ENCODE measurements around the gene TPMT. TPM values are rescaled to one million over a fixed set of nuclear protein-coding genes. Genes with fewer than 3 reads are reported as not detected.

TPMT gene
- total and polyA plus RNA-seq, 2 of the 13 experiments (the other 11 are each of a cell fraction or from before 2014, with no cell fraction given) = 11.1 to 22.8 TPM

DNA sequence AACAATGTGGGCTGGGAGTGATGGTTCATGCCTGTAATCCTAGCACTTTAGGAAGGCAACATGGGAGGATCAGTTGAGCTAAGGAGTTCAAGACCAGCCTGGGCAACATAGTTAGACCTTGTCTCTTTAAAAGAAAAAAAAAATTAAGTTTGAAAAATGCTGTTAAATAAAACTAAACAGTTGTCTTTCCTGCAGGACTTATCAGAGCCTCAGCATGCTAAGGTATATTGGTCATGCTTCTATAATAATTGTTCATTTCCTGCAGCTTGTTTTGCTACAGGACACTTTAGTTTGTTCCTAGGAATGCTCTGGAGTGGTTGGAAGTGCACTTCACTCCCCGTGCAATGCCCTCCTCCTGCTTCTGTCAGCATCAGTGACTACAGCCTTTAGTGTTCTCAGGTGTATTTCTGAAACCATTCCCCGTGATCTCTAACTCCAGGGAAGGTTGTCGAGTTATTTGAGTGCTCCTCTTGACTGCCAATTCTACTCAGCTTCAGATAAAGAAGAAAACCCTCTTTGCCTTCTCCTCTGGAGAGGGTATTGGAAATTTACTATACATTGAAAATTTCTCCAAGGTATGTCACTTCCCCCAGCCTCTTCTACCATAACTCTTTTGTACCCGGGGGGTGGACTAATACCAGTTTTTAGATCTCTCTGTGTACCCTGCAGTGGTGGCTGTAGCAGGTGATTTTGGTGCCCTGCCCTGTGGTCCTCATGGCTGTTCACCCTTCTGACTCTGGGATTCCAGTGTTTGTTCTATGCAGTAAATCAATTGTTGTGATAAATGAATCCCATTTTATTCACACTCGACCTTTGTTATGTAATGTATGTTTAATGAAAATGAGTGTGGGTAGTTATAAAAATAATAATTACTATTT is 66.2 kb downstream of the TPMT start:
- POLR2A ChIA-PET = no interaction called here
- no peak overlapping the region for H2AFZ ChIP-seq (ENCODE audit: low read length)
- TF ChIP-seq YY1 (IDR thresholded peaks at IDR 0.05; ENCODE audit: insufficient read depth, insufficient replicate concordance, low read depth, low read length) (no peak), PITX1 (CRISPR knock-in tag; IDR thresholded peaks at IDR 0.05) (no peak), TP53 (CRISPR knock-in tag; conservative IDR thresholded peaks at IDR 0.05) (no peak), ZNF24 (IDR thresholded peaks at IDR 0.05) (no peak), MEIS2 (CRISPR knock-in tag; IDR thresholded peaks at IDR 0.05) (no peak), NFE2L2 (IDR thresholded peaks at IDR 0.05; ENCODE audit: low read length) (no peak), ERF (CRISPR knock-in tag; IDR thresholded peaks at IDR 0.05) (no peak)
- peaks cover 18% of the 10 kb centered on the region; the same call in 1 of the 2 replicates for H3K9me3 ChIP-seq (ENCODE audit: low read length)
- no TSS peak for BruUV-seq (replicated peaks)
- DNase-seq (ENCODE audit: low spot score) = no peak
- no peak for FAIRE-seq
- H3K36me3 ChIP-seq (replicated peaks in 1 of 2; ENCODE audit: control insufficient read depth in 1 of 2, insufficient read depth in 2 of 2, low read length in 2 of 2) = no peaks in the 10 kb centered on the region
- H3K4me2 ChIP-seq (ENCODE audit: low read depth, low read length) = no peak overlapping the region
- H3K4me3 ChIP-seq (replicated peaks in 1 of 3; ENCODE audit: insufficient read depth in 1 of 3, low read depth in 2 of 3, low read length in 3 of 3) = no peak overlapping the region
- no peaks in the 10 kb centered on the region for H3K4me1 ChIP-seq (ENCODE audit: insufficient read depth, low read length)
- no peak for ATAC-seq
- H3K79me2 ChIP-seq (ENCODE audit: insufficient read depth, low read length) = no peaks in the 10 kb centered on the region
- CTCF ChIA-PET (ENCODE audit: low intra/inter-chr PET ratio, low total read pairs) = no interaction called here
- H4K20me1 ChIP-seq (ENCODE audit: insufficient read depth, low read length) = no peaks in the 10 kb centered on the region
- intact Hi-C loops (cut with micrococcal nuclease; ENCODE audit: unreplicated experiment) (no loop called here), in situ Hi-C loops (cut with HindIII; ENCODE audit: extremely low pct_ligation_motif_present, low pct_unique_long_range_greater_than_20kb) (no loop called here)
- no peak overlapping the region for H3K27ac ChIP-seq (ENCODE audit: extremely low read length, insufficient read depth, low read length)
- no peak overlapping the region for H3K9ac ChIP-seq (ENCODE audit: insufficient read depth, low read depth, low read length)
- no peaks in the 10 kb centered on the region for H3K27me3 ChIP-seq (ENCODE audit: control insufficient read depth in 1 of 2, insufficient read depth in 2 of 2, low read length in 2 of 2)
- WGBS (ENCODE audit: low lambda C conversion rate) = 3% methylated on average over 5 of the region's 5 CpGs

DNA sequence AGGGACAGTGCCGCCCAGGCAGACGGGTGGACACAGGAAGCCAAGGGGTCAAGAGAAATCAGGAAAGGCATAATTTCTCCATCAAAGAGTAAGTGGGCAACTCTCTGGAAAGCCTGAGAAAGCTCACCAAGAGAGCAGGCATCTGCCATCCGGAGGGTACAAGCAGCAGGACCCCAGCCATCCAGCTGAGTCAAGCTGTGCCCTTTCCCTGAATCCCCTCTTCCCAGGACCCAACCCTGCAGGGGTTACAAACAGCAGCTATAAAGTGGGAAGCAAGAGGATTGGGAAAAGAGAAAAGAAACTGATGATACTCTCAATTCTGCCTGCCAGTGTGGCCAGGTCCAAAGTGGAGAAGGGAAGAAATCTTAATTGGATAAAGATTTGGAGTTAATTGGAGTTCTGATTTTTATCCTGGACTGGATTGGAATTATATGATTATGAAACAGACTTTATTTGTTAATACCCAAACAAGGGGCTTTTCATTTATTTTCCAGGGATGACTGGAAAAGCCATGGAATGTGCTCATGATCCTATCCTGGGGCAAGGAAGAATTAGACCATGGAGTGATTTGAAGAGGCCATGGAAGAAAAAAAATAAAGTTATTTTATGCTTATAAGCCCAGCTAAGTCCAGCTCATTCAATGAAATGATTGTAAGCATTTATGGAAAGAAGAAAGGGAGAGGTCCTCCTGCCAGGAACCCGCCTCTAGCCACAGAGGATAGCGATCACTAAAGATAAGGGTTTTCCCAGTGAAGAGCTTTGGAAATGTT is 67.3 kb downstream of the TPMT start:
- ChIA-PET CTCF (ENCODE audit: low intra/inter-chr PET ratio, low total read pairs) (no interaction called here), POLR2A (no interaction called here)
- Histone ChIP-seq H4K20me1 (ENCODE audit: insufficient read depth, low read length) (no peaks in the 10 kb centered on the region), H3K4me2 (ENCODE audit: low read depth, low read length) (no peak overlapping the region), H3K4me3 (replicated peaks in 1 of 3; ENCODE audit: insufficient read depth in 1 of 3, low read depth in 2 of 3, low read length in 3 of 3) (no peak overlapping the region), H3K4me1 (ENCODE audit: insufficient read depth, low read length) (no peaks in the 10 kb centered on the region), H3K27ac (ENCODE audit: extremely low read length, insufficient read depth, low read length) (no peak overlapping the region), H3K9me3 (ENCODE audit: low read length) (peaks cover 18% of the 10 kb centered on the region; the same call in 1 of the 2 replicates), H3K27me3 (ENCODE audit: control insufficient read depth in 1 of 2, insufficient read depth in 2 of 2, low read length in 2 of 2) (no peaks in the 10 kb centered on the region), H3K79me2 (ENCODE audit: insufficient read depth, low read length) (no peaks in the 10 kb centered on the region), H3K9ac (ENCODE audit: insufficient read depth, low read depth, low read length) (no peak overlapping the region), H2AFZ (ENCODE audit: low read length) (no peak overlapping the region), H3K36me3 (replicated peaks in 1 of 2; ENCODE audit: control insufficient read depth in 1 of 2, insufficient read depth in 2 of 2, low read length in 2 of 2) (no peaks in the 10 kb centered on the region)
- DNase-seq (ENCODE audit: low spot score) (no peak), FAIRE-seq (no peak), ATAC-seq (no peak)
- in situ Hi-C loops (cut with HindIII; ENCODE audit: extremely low pct_ligation_motif_present, low pct_unique_long_range_greater_than_20kb) (no loop called here), intact Hi-C loops (cut with micrococcal nuclease; ENCODE audit: unreplicated experiment) (no loop called here)
- 25% methylated on average over 5 of the region's 5 CpGs for WGBS (ENCODE audit: low lambda C conversion rate)
- BruUV-seq (replicated peaks) = no TSS peak
- no peak for TF ChIP-seq ARHGAP35 (CRISPR knock-in tag; IDR thresholded peaks at IDR 0.05; ENCODE audit: borderline replicate concordance)
- TF ChIP-seq RNF2 (conservative IDR thresholded peaks at IDR 0.05; ENCODE audit: low read depth) = no peak
- no peak for TF ChIP-seq EHMT2 (IDR thresholded peaks at IDR 0.05; ENCODE audit: borderline replicate concordance, low read depth, low read length)
- TF ChIP-seq ZNF605 (CRISPR knock-in tag; IDR thresholded peaks at IDR 0.05) = no peak
- TF ChIP-seq, protein P1, sequence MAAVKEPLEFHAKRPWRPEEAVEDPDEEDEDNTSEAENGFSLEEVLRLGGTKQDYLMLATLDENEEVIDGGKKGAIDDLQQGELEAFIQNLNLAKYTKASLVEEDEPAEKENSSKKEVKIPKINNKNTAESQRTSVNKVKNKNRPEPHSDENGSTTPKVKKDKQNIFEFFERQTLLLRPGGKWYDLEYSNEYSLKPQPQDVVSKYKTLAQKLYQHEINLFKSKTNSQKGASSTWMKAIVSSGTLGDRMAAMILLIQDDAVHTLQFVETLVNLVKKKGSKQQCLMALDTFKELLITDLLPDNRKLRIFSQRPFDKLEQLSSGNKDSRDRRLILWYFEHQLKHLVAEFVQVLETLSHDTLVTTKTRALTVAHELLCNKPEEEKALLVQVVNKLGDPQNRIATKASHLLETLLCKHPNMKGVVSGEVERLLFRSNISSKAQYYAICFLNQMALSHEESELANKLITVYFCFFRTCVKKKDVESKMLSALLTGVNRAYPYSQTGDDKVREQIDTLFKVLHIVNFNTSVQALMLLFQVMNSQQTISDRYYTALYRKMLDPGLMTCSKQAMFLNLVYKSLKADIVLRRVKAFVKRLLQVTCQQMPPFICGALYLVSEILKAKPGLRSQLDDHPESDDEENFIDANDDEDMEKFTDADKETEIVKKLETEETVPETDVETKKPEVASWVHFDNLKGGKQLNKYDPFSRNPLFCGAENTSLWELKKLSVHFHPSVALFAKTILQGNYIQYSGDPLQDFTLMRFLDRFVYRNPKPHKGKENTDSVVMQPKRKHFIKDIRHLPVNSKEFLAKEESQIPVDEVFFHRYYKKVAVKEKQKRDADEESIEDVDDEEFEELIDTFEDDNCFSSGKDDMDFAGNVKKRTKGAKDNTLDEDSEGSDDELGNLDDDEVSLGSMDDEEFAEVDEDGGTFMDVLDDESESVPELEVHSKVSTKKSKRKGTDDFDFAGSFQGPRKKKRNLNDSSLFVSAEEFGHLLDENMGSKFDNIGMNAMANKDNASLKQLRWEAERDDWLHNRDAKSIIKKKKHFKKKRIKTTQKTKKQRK (IDR thresholded peaks at IDR 0.05; ENCODE audit: low read length) = no peak
- no peak for TF ChIP-seq SMAD9 (CRISPR knock-in tag; IDR thresholded peaks at IDR 0.05)
- TF ChIP-seq PCBP2 (optimal IDR thresholded peaks at IDR 0.05; ENCODE audit: low read depth, low read length, poor library complexity, severe bottlenecking) = no peak

All from HepG2 (cell line).